ENCODE measurements around the gene FAM50B.

FAM50B gene

DNA sequence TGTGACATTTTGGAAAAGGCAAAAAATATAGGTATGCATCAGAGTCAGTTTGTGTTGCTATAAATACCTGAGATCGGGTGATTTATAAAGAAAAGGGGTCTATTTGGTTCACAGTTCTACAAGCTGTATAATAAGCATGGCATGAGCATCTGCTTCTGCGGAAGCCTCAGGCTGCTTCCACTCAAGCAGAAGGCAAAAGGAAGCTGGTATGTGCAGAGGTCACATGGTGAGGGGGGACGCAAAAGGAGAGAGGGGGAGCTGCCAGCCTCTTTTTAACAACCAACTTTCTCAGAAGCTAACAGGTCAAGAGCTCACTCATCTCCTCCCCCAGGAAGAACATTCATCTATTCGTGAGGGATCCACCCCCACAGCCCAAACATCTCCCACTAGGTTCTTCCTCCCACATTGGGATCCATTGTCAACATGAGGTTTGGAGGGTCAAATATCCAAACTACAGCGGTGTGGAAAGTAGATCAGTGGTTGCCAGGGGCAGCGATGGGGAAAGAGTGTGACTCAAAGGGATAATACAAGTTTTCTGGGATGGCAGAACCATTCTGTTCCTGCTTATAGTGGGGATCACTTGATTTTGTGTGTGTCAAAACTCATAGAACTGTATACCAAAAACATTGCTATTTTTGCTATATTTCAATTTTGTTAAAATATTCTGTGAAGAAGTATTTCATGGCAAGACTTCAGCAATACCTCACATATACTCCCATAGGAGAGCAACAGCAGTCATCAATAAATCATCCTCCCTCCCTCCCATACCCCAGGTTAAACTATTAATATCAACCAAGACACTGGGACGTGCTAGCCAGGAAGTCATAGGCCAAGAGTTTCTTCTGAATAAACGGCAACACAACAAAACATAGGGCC, 9.9 kb upstream of the FAM50B start:
- Histone ChIP-seq H3K4me1 (ENCODE audit: control insufficient read depth, low read depth, low read length) (no peaks in the 10 kb centered on the region), H3K27me3 (ENCODE audit: control insufficient read depth, insufficient read depth, low read length) (no peaks in the 10 kb centered on the region), H3K4me3 (ENCODE audit: low read length) (no peak overlapping the region), H3K27ac (ENCODE audit: low read length) (no peak overlapping the region), H3K9me3 (ENCODE audit: control insufficient read depth, low read depth, low read length) (no peaks in the 10 kb centered on the region), H3K36me3 (ENCODE audit: control insufficient read depth, low read depth, low read length) (no peaks in the 10 kb centered on the region), H3K9ac (ENCODE audit: low read length) (no peak overlapping the region)

- Histone ChIP-seq H3K36me3 (ENCODE audit: control insufficient read depth, low read depth, low read length) (no peaks in the 10 kb centered on the region), H3K27ac (ENCODE audit: low read length) (no peak overlapping the region), H3K9me3 (ENCODE audit: control insufficient read depth, low read depth, low read length) (no peaks in the 10 kb centered on the region), H3K27me3 (ENCODE audit: control insufficient read depth, insufficient read depth, low read length) (no peaks in the 10 kb centered on the region), H3K9ac (ENCODE audit: low read length) (no peak overlapping the region), H3K4me3 (ENCODE audit: low read length) (no peak overlapping the region), H3K4me1 (ENCODE audit: control insufficient read depth, low read depth, low read length) (no peaks in the 10 kb centered on the region)
These were observed 8.1 kb upstream of the FAM50B start for GRCh38 chr6:3841066-3841454.

GRCh38 chr6:3841711-3842565, 7.2 kb upstream of the FAM50B start:
- Histone ChIP-seq H3K36me3 (ENCODE audit: control insufficient read depth, low read depth, low read length) (no peaks in the 10 kb centered on the region), H3K9ac (ENCODE audit: low read length) (no peak overlapping the region), H3K9me3 (ENCODE audit: control insufficient read depth, low read depth, low read length) (no peaks in the 10 kb centered on the region), H3K27me3 (ENCODE audit: control insufficient read depth, insufficient read depth, low read length) (no peaks in the 10 kb centered on the region), H3K4me3 (ENCODE audit: low read length) (no peak overlapping the region), H3K4me1 (ENCODE audit: control insufficient read depth, low read depth, low read length) (no peaks in the 10 kb centered on the region), H3K27ac (ENCODE audit: low read length) (no peak overlapping the region)

DNA sequence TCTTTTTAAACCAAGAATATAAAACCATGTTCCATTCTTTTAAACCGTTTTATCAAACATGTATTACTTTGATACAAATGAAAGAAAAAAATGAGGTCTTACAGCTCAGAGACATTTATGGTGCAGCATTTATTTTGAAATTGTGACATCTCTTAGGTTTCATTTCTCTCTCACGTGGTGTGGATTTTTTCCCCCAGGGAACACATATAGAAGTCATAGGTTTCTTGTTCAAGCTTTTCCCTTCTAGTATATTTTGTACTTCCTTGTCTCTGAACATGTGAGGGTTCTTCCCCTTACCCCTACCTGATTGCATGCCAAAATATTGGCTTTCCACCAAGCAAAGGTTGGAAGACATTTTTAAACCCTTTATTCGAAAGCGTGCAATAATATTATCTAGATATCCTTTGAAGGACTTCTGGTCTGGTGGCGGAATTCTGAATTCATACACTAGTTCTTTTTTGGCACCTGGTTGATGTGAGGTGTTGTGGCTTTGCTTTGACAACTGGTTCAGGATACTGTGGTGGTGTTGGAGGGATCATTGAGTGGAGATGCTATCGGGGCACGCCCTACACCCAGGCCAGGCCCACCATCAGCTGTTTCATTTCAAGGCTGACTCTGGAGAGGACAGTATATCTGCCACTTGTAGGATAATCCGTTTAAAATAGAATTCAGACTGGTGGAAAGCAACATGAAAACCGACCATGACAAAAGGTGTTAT, 5.6 kb upstream of the FAM50B start:
- Histone ChIP-seq H3K9me3 (ENCODE audit: control insufficient read depth, low read depth, low read length) (no peaks in the 10 kb centered on the region), H3K4me3 (ENCODE audit: low read length) (no peak overlapping the region), H3K27ac (ENCODE audit: low read length) (no peak overlapping the region), H3K9ac (ENCODE audit: low read length) (no peak overlapping the region), H3K4me1 (ENCODE audit: control insufficient read depth, low read depth, low read length) (peaks cover 1% of the 10 kb centered on the region), H3K27me3 (ENCODE audit: control insufficient read depth, insufficient read depth, low read length) (no peaks in the 10 kb centered on the region), H3K36me3 (ENCODE audit: control insufficient read depth, low read depth, low read length) (no peaks in the 10 kb centered on the region)

GRCh38 chr6:3844097-3844463, 5.1 kb upstream of the FAM50B start:
- Histone ChIP-seq H3K27ac (ENCODE audit: low read length) (no peak overlapping the region), H3K27me3 (ENCODE audit: control insufficient read depth, insufficient read depth, low read length) (no peaks in the 10 kb centered on the region), H3K36me3 (ENCODE audit: control insufficient read depth, low read depth, low read length) (no peaks in the 10 kb centered on the region), H3K4me3 (ENCODE audit: low read length) (no peak overlapping the region), H3K4me1 (ENCODE audit: control insufficient read depth, low read depth, low read length) (peaks cover 3% of the 10 kb centered on the region), H3K9ac (ENCODE audit: low read length) (no peak overlapping the region), H3K9me3 (ENCODE audit: control insufficient read depth, low read depth, low read length) (no peaks in the 10 kb centered on the region)

GRCh38 chr6:3847521-3847920, 1.7 kb upstream of the FAM50B start:
- Histone ChIP-seq H3K9ac (ENCODE audit: low read length) (no peak overlapping the region), H3K4me1 (ENCODE audit: control insufficient read depth, low read depth, low read length) (peaks cover 3% of the 10 kb centered on the region), H3K27ac (ENCODE audit: low read length) (no peak overlapping the region), H3K36me3 (ENCODE audit: control insufficient read depth, low read depth, low read length) (no peaks in the 10 kb centered on the region), H3K27me3 (ENCODE audit: control insufficient read depth, insufficient read depth, low read length) (no peaks in the 10 kb centered on the region), H3K9me3 (ENCODE audit: control insufficient read depth, low read depth, low read length) (no peaks in the 10 kb centered on the region), H3K4me3 (ENCODE audit: low read length) (no peak overlapping the region)

DNA sequence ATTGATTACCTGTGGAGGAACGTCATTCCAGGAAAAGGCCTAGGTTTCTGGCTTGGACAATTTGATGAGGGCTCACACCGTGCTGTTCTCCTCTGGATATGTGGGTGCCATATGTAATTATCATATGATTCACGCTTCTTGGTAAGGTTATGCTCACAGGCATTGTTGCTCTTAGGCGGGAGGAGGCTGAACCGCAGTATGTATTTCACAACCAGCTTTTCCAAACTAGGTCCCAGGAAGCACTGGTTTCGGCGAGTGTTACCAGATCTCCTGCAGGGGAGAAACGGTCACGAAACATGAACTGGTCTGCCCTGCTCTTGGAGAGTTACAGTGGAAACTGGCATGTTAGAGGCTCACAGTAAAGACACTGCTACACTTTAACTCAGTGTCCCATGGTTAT, 793 bp upstream of the FAM50B start:
- Histone ChIP-seq H3K4me3 (ENCODE audit: low read length) (peak overlapping the region; percentile 74), H3K4me1 (ENCODE audit: control insufficient read depth, low read depth, low read length) (peaks cover 3% of the 10 kb centered on the region), H3K9ac (ENCODE audit: low read length) (no peak overlapping the region), H3K27ac (ENCODE audit: low read length) (no peak overlapping the region), H3K9me3 (ENCODE audit: control insufficient read depth, low read depth, low read length) (no peaks in the 10 kb centered on the region), H3K27me3 (ENCODE audit: control insufficient read depth, insufficient read depth, low read length) (no peaks in the 10 kb centered on the region), H3K36me3 (ENCODE audit: control insufficient read depth, low read depth, low read length) (no peaks in the 10 kb centered on the region)

DNA sequence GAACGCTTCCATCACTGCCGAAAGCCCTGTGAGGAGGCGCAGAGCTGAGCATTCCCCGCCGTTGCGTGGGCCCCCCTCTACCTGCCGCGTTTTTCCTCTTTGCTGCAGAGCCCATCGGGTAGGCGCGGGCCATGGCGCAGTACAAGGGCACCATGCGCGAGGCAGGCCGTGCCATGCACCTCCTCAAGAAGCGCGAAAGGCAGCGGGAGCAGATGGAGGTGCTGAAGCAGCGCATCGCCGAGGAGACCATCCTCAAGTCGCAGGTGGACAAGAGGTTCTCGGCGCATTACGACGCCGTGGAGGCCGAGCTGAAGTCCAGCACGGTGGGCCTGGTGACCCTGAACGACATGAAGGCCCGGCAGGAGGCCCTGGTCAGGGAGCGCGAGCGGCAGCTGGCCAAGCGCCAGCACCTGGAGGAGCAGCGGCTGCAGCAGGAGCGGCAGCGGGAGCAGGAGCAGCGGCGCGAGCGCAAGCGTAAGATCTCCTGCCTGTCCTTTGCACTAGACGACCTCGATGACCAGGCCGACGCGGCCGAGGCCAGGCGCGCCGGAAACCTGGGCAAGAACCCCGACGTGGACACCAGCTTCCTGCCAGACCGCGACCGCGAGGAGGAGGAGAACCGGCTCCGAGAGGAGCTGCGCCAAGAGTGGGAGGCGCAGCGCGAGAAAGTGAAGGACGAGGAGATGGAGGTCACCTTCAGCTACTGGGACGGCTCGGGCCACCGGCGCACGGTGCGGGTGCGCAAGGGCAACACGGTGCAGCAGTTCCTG, 693 bp downstream of the FAM50B start:
- peak overlapping the region; percentile 74 for H3K4me3 ChIP-seq (ENCODE audit: low read length)

DNA sequence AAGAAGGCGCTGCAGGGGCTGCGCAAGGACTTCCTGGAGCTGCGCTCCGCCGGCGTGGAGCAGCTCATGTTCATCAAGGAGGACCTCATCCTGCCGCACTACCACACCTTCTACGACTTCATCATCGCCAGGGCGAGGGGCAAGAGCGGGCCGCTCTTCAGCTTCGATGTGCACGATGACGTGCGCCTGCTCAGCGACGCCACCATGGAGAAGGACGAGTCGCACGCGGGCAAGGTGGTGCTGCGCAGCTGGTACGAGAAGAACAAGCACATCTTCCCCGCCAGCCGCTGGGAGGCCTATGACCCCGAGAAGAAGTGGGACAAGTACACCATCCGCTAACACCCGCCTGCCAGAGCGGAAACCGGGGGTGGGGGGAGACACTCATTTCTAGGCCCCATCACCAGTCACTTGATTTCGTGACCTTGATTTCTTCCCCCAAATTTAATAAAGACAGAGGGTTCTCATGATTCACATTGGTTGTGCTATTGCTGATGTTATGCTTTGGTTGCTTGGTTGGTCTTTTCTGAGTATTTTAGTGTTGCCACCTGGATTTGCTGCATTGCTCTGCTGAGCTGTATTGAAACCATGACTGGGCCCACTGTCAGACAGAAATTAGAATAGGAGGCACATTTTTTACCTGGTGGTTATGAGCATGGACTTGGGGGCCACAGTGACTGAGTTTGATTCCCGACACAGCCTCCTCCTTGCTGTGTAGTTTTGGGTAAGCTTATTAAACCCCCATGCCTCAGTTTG, 1.5 kb downstream of the FAM50B start:
- no peaks in the 10 kb centered on the region for H3K27me3 ChIP-seq (ENCODE audit: control insufficient read depth, insufficient read depth, low read length)
- no peak overlapping the region for H3K4me3 ChIP-seq (ENCODE audit: low read length)
- H3K27ac ChIP-seq (ENCODE audit: low read length): no peak overlapping the region
- H3K4me1 ChIP-seq (ENCODE audit: control insufficient read depth, low read depth, low read length): peaks cover 3% of the 10 kb centered on the region
- no peak overlapping the region for H3K9ac ChIP-seq (ENCODE audit: low read length)
- H3K36me3 ChIP-seq (ENCODE audit: control insufficient read depth, low read depth, low read length): no peaks in the 10 kb centered on the region
- no peaks in the 10 kb centered on the region for H3K9me3 ChIP-seq (ENCODE audit: control insufficient read depth, low read depth, low read length)

More for the DNA sequence above, 693 bp downstream of the FAM50B start:
- peak overlapping the region; percentile 34 for H3K9ac ChIP-seq (ENCODE audit: low read length)
- peaks cover 3% of the 10 kb centered on the region for H3K4me1 ChIP-seq (ENCODE audit: control insufficient read depth, low read depth, low read length)
- no peaks in the 10 kb centered on the region for H3K27me3 ChIP-seq (ENCODE audit: control insufficient read depth, insufficient read depth, low read length)
- H3K36me3 ChIP-seq (ENCODE audit: control insufficient read depth, low read depth, low read length): no peaks in the 10 kb centered on the region
- H3K9me3 ChIP-seq (ENCODE audit: control insufficient read depth, low read depth, low read length): no peaks in the 10 kb centered on the region
- H3K27ac ChIP-seq (ENCODE audit: low read length): no peak overlapping the region

DNA sequence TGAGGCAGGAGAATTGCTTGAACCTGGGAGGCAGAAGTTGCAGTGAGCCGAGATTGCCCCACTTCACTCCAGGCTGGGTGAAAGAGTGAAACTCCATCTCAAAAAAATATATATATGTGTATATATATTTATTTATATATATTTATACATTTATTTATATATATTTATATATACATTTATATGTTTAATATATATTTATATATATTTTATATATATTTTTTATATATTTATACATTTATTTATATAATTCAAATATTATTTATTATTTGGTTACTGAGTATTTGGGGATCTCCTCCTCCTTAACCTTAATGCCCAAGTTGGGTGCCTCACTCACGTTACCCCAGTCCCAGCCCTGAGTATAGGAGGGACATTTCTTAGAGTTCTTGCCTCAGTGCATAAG, 2.7 kb downstream of the FAM50B start:
- Histone ChIP-seq H3K27me3 (ENCODE audit: control insufficient read depth, insufficient read depth, low read length) (no peaks in the 10 kb centered on the region), H3K36me3 (ENCODE audit: control insufficient read depth, low read depth, low read length) (no peaks in the 10 kb centered on the region), H3K9ac (ENCODE audit: low read length) (no peak overlapping the region), H3K27ac (ENCODE audit: low read length) (no peak overlapping the region), H3K4me1 (ENCODE audit: control insufficient read depth, low read depth, low read length) (peaks cover 3% of the 10 kb centered on the region), H3K9me3 (ENCODE audit: control insufficient read depth, low read depth, low read length) (no peaks in the 10 kb centered on the region), H3K4me3 (ENCODE audit: low read length) (no peak overlapping the region)

Data from iPS-18a (cell line).